ENCODE measurements around the gene SMPD3.
A peak's percentile ranks its signal among the peaks of the same experiment; 100 is the strongest.

Gene SMPD3

GRCh38 chr16:68379472-68380347 is 68.6 kb downstream of the SMPD3 start:
- no peak for DNase-seq

DNA sequence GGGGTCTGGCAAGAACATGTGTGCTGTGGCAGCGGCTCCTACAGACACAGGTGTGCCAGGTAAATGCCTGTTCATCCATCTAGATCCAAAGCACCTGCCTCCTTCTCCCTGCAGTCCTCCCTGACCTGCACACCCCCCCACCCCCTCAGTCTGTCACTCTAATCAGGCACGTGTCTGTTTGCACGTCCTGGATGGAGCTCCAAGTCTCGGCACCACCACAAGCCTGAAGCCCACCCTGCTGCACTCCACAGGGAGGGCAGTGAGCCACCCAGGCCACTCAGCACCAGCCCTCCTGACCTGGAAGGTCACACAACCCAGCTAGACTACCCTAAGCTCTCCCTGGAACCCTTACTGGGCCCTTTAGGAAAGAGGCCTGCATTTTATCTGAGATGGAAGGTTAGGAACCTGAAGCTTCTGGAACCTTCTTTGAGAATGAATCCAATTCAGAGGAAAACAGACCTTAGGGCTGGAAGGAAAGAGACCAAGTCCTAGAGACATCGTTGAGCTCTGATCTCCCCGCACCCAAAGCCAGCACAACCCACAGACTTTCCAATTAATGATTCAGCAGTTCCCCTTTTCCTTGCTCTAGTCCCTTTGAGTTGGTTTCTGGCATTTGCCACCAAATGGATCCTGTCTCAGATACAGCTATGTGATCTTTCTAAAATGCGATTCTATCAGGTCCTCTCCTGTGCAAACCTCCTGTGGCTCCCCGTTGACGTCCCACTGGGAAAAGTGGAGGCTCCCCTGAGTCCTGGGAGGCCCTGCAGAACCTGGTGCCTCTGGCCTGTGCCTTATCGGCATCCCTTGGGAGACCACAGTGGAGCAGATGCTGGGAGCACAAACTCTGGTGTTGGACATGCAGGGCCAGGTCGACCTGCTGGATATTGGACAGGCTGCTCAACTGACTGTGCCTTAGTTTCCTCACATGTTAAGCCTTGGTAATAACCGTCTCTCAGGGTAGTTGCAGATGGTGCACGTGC is 69.6 kb downstream of the SMPD3 start:
- no peak for DNase-seq

DNA sequence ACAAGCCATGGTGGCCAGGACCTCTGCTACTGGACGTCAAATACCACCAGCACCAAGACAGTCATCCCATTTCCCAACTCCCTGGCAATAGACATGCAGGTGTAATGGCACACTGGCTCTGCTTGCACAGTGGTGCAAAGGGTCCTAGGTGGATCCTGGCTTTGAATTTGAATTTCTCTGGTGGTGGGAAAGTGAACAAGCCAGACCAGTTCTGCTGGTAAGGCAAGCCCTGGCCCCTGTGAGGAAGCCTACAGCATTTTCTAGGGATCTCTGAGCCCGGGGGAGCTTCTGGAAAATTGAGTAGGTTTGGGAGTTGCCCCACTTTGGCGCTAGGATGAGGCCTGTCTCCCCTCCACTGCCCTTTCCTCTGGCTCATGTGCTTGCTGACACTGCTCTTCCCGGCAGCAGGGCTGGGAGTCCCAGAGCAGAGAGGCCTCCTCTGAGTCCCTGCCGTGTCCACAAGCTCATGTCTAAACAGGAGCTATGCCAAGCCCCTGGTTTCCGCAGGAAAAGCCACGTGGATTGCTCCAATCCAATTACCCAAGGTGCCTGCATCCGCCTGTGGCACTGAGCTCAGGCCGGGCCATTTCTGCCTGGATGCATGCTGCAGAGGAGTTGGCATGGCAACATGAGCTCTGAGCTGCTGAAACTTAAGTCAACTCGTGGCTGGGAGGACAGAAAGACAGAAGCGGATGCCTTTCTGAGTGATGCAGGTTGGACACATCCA is 70.5 kb downstream of the SMPD3 start:
- peak; percentile 39 for DNase-seq

DNA sequence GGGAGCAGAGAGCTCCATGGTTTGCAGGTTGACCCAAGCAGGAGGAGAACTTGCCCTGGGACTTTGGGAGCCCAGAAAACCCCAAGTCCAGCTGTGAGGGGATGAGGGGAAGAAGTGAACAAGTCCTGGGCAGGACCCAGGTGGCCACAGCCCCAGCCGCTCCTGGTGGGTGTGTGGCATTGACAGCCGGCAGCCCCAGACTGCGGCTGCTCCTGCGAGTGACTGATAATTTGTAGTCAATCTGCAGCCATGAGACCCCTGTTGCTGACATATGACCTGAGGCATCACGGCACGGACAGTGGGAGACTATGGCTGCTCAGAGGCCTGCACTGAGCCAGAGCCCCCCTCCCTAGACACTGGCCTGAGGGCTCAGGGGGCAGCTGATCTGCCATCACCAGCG is 71.1 kb downstream of the SMPD3 start:
- peak; percentile 29 for DNase-seq

GRCh38 chr16:68376590-68376989 is 71.7 kb downstream of the SMPD3 start:
- peak; percentile 9 for DNase-seq

- DNase-seq = peak; percentile 67
Observed at GRCh38 chr16:68375801-68376536, 72.3 kb downstream of the SMPD3 start.

- DNase-seq = peak; percentile 33
Observed at GRCh38 chr16:68374961-68375660, 73.2 kb downstream of the SMPD3 start.

DNA sequence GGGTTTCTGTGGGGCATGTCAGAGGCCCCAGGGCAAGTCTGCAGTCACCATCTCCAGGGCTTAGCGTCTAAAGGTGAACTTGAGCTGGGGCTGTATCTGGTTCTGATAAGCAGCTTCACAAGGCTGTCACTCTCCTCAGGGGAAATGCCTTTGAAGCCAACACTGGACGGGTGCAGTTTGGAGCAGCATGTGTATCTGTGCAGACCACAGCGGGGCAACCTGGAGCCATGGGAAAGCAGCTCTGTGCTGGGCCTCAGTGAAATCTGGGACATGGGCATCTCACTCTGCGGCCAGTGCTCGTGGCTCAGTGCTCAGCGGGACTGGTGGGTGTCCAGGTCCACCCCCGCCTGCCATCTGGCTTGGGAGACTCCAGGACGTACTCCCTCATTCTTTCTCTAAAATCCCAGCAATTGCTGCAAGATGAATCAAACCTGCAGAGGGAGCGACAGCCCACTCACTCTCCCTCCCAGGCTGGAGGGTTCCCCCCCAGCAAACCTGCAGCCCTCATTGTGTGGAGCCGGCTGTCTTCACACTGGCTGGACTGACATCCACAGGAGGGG is 74.0 kb downstream of the SMPD3 start:
- DNase-seq = peak; percentile 16

GRCh38 chr16:68373528-68374245 is 74.6 kb downstream of the SMPD3 start:
- no peak for DNase-seq

GRCh38 chr16:68372806-68373205 is 75.5 kb downstream of the SMPD3 start:
- DNase-seq = no peak

- no peak for DNase-seq
Observed at GRCh38 chr16:68372381-68372720, 76.0 kb downstream of the SMPD3 start.

- DNase-seq = no peak
Observed at GRCh38 chr16:68371706-68372380, 76.5 kb downstream of the SMPD3 start.

- no peak for DNase-seq
Observed at GRCh38 chr16:68371276-68371651, 77.0 kb downstream of the SMPD3 start.

DNA sequence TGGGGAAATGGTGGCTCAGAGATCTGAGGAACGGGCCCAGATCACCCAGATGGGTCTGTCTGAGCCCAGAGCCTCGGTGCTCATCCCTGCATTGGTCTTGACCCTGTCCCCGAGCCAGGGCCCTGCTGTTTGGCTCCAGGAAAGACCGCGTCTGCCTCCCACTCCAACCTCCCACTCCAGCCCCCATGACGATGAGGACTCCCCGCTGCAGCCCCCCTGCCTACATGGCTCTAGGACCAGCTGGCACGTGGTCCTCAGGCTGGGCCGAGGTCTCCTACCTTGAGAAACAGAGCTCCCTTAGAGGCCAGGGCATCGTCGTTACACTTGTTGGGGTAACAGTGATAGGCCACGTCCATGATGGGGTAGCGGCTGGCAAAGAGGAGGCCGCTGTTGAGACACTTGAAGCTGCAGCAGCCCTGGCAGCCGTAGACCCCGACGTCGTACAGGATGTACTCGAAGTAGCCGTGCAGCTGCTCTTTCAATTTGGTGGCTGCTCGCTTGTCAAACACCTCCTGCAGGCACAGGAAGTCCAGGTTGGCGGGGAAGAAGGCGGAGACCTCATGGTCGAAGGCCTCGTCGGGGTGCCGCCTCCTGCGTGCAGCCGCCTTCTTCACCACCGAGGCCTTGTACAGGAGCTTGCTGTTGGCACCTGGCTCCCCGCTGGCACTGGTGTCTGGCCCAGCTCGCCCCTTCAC is 77.6 kb downstream of the SMPD3 start:
- no peak for DNase-seq

DNA sequence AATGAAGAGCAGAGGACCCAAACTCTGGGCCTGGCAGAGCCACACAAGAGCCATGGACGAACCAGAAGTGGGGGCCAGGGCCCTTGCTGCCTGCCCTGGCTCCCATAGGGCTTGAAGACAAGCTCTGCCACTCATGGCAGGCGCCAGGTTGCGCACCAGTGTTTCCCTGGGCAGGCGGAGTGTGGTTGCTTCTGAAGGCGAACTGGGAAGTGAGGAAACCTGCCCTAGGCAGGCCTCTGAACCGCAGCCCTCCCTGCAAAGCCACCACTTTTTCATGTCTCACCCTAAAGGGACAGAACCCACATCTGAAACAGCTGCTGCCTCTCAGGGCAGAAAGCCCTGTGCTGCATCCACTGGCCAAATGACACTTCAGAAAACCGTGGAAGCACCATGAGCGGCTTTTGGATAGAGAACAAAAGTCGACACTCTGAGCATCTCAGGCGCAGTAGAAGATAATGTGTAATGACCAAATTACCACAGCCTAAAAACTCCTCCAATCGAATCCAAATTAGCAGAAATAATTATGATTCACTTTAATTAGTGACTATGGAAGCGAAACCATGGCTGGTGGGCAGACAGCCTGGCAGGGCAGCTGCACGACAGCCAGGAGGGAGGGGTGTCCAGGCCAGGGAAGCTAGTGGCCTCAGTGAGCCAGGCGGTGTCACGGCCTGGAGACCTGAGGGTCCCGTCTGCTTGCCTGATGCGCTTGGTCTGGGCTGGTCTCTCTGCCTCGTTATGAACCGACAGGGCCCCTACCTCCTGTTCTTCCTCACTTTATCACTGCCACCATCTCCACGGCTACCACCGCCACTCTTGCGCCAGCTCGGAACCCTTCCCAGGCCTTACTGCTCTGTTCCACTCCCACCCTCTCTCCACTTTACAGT is 78.4 kb downstream of the SMPD3 start:
- no peak for DNase-seq

- no peak for DNase-seq
Observed at GRCh38 chr16:68369168-68369567, 79.1 kb downstream of the SMPD3 start.

- no peak for DNase-seq
Observed at GRCh38 chr16:68368301-68368888, 79.9 kb downstream of the SMPD3 start.

- no peak for DNase-seq
Observed at GRCh38 chr16:68367891-68368290, 80.4 kb downstream of the SMPD3 start.
